Right forelimb (tissue), 1 donor: ENCODE results near the gene ADAMTS2.
A peak's percentile ranks its signal among the peaks of the same experiment; 100 is the strongest.
"Not testable (repeated sequence)": the region's sequence is repeated elsewhere in the genome, so short reads cannot be mapped to it uniquely, and the experiment has no call there.

ENCODE experiments used
- DNase-seq: peaks from one replicate; pipeline ENCODE4 v3.0.0-alpha.2; 2018

The ADAMTS2 gene

GRCh38 chr5:179229331-179229831 lies 115.9 kb downstream of the ADAMTS2 start:
- DNase-seq: no peak

- DNase-seq: peak; percentile 41
These were observed 116.7 kb downstream of the ADAMTS2 start for GRCh38 chr5:179228341-179229121.

GRCh38 chr5:179227580-179228311 lies 117.5 kb downstream of the ADAMTS2 start:
- DNase-seq: no peak

GRCh38 chr5:179227229-179227579 lies 118.1 kb downstream of the ADAMTS2 start:
- DNase-seq: no peak

GRCh38 chr5:179226696-179227095 lies 118.6 kb downstream of the ADAMTS2 start:
- DNase-seq: no peak

GRCh38 chr5:179225387-179225786 lies 119.9 kb downstream of the ADAMTS2 start:
- DNase-seq: no peak

- no peak for DNase-seq
These were observed 120.5 kb downstream of the ADAMTS2 start for GRCh38 chr5:179224741-179225140.

GRCh38 chr5:179223961-179224360 lies 121.3 kb downstream of the ADAMTS2 start:
- no peak for DNase-seq

- no peak for DNase-seq
These were observed 121.7 kb downstream of the ADAMTS2 start for GRCh38 chr5:179223528-179223927.

GRCh38 chr5:179222246-179223017 lies 122.8 kb downstream of the ADAMTS2 start:
- no peak for DNase-seq

- DNase-seq: no peak
These were observed 123.4 kb downstream of the ADAMTS2 start for GRCh38 chr5:179221877-179222220.

- DNase-seq: no peak
These were observed 123.9 kb downstream of the ADAMTS2 start for GRCh38 chr5:179221196-179221876.

- no peak for DNase-seq
These were observed 124.5 kb downstream of the ADAMTS2 start for GRCh38 chr5:179220716-179221115.

GRCh38 chr5:179219661-179220620 lies 125.3 kb downstream of the ADAMTS2 start:
- DNase-seq: no peak

- no peak for DNase-seq
These were observed 126.3 kb downstream of the ADAMTS2 start for GRCh38 chr5:179218943-179219330.

- DNase-seq: no peak
These were observed 127.0 kb downstream of the ADAMTS2 start for GRCh38 chr5:179217956-179218942.

GRCh38 chr5:179217356-179217755 lies 127.9 kb downstream of the ADAMTS2 start:
- no peak for DNase-seq

- DNase-seq: not testable (repeated sequence)
These were observed 128.9 kb downstream of the ADAMTS2 start for GRCh38 chr5:179216381-179216780.

- DNase-seq: no peak
These were observed 129.7 kb downstream of the ADAMTS2 start for GRCh38 chr5:179215576-179215975.

- DNase-seq: no peak
These were observed 130.6 kb downstream of the ADAMTS2 start for GRCh38 chr5:179214678-179215077.
